Measurements from ENCODE around the gene SLC29A3. TPM values are rescaled to one million over a fixed set of nuclear protein-coding genes. Genes with fewer than 3 reads are reported as not detected.
"Not testable (repeated sequence)": the region's sequence is repeated elsewhere in the genome, so short reads cannot be mapped to it uniquely, and the experiment has no call there.

SLC29A3 gene
- total and polyA plus RNA-seq, 5 donors from 2014 or later = 4.8 to 16.2 (median 11.1) TPM

DNA sequence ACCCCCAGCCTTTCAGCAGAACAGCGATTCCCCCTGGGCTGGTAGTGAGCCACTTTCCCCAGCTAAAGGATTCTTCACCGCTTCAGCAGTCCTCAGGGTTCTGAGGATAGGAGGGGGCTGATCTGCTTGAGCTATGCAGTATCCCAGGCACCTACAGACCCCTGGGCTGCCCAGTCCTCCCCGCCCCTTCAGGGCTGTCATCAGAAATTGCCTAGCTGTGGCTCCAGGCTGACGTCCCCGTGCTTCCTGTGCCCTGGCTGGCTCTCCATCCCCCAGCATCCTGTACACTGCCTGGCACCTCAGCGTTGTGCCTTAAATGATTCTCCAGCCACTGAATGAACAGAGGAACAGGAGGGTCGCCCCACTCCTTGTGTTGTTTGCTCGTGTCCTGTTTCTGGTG, 39.2 kb downstream of the SLC29A3 start:
- H3K4me3 ChIP-seq (ENCODE audit: low read depth, low read length) = no peak overlapping the region
- DNase-seq (no peak), ATAC-seq (ENCODE audit: low read depth in 2 of 2) (no peak)
- peaks cover 23% of the 10 kb centered on the region for H3K36me3 ChIP-seq (ENCODE audit: control insufficient read depth, insufficient read depth, low read length)
- H3K27me3 Mint-ChIP-seq = no peaks in the 10 kb centered on the region
- no peak overlapping the region for H3K4me3 Mint-ChIP-seq
- no peaks in the 10 kb centered on the region for H3K27me3 ChIP-seq (ENCODE audit: control insufficient read depth, insufficient read depth, low read length)
- peaks cover 44% of the 10 kb centered on the region for H3K36me3 Mint-ChIP-seq
- no peaks in the 10 kb centered on the region for H3K4me1 Mint-ChIP-seq
- H3K9me3 Mint-ChIP-seq = no peaks in the 10 kb centered on the region
- no peak overlapping the region for H3K27ac ChIP-seq (ENCODE audit: insufficient read depth, low read length, poor library complexity, severe bottlenecking)
- H3K9me3 ChIP-seq (ENCODE audit: control insufficient read depth in 2 of 2, low read length in 2 of 2) = no peaks in the 10 kb centered on the region
- H3K27ac Mint-ChIP-seq = no peak overlapping the region
- no peaks in the 10 kb centered on the region for H3K4me1 ChIP-seq (ENCODE audit: control insufficient read depth, insufficient read depth, low read length, poor library complexity, severe bottlenecking)

GRCh38 chr10:71358906-71359305, 39.8 kb downstream of the SLC29A3 start:
- H3K4me3 ChIP-seq (ENCODE audit: low read depth, low read length); DNase-seq; H3K4me3 Mint-ChIP-seq; ATAC-seq (ENCODE audit: low read depth in 2 of 2); H3K4me1 Mint-ChIP-seq; H3K27me3 Mint-ChIP-seq; H3K27me3 ChIP-seq (ENCODE audit: control insufficient read depth, insufficient read depth, low read length); H3K27ac Mint-ChIP-seq; H3K9me3 Mint-ChIP-seq; H3K9me3 ChIP-seq (ENCODE audit: control insufficient read depth in 2 of 2, low read length in 2 of 2); H3K27ac ChIP-seq (ENCODE audit: insufficient read depth, low read length, poor library complexity, severe bottlenecking); H3K4me1 ChIP-seq (ENCODE audit: control insufficient read depth, insufficient read depth, low read length, poor library complexity, severe bottlenecking): not testable (repeated sequence)
- H3K36me3 ChIP-seq (ENCODE audit: control insufficient read depth, insufficient read depth, low read length) = peaks cover 23% of the 10 kb centered on the region
- peaks cover 45% of the 10 kb centered on the region for H3K36me3 Mint-ChIP-seq

- Mint-ChIP-seq H3K36me3 (peaks cover 50% of the 10 kb centered on the region), H3K9me3 (no peaks in the 10 kb centered on the region), H3K4me3 (no peak overlapping the region), H3K4me1 (no peaks in the 10 kb centered on the region), H3K27ac (peak overlapping the region in 1 of 3 donors; percentile 8), H3K27me3 (no peaks in the 10 kb centered on the region)
- Histone ChIP-seq H3K27me3 (ENCODE audit: control insufficient read depth, insufficient read depth, low read length) (no peaks in the 10 kb centered on the region), H3K9me3 (ENCODE audit: control insufficient read depth in 2 of 2, low read length in 2 of 2) (no peaks in the 10 kb centered on the region), H3K4me3 (ENCODE audit: low read depth, low read length) (no peak overlapping the region), H3K27ac (ENCODE audit: insufficient read depth, low read length, poor library complexity, severe bottlenecking) (no peak overlapping the region), H3K36me3 (ENCODE audit: control insufficient read depth, insufficient read depth, low read length) (peaks cover 23% of the 10 kb centered on the region), H3K4me1 (ENCODE audit: control insufficient read depth, insufficient read depth, low read length, poor library complexity, severe bottlenecking) (no peaks in the 10 kb centered on the region)
- ATAC-seq (ENCODE audit: low read depth in 2 of 2) (peak in 1 of 2 donors; percentile 14), DNase-seq (no peak)
Measured at GRCh38 chr10:71359364-71360046, 40.4 kb downstream of the SLC29A3 start.

DNA sequence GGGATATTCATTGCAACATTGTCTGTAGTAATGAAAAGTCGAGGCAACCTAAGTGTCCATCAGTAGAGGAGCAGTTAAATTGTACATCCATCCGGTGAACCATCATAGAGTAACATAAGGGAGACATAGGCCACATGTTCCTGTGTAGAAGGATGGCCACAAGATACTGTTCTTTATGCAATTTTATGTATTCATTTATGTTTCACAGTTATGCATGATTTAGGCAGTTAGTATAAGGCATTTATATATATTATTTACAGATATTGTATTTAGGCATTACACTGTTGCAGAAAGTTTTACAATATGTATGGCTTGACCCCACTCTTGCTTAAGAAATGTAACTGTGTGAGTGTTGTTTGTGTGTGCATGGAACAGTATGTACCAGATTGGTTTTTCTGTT, 41.7 kb downstream of the SLC29A3 start:
- Mint-ChIP-seq H3K4me1 (no peaks in the 10 kb centered on the region), H3K4me3 (no peak overlapping the region), H3K27me3 (no peaks in the 10 kb centered on the region), H3K9me3 (no peaks in the 10 kb centered on the region), H3K27ac (no peak overlapping the region), H3K36me3 (peaks cover 48% of the 10 kb centered on the region)
- no peak overlapping the region for H3K4me3 ChIP-seq (ENCODE audit: low read depth, low read length)
- ATAC-seq (ENCODE audit: low read depth in 2 of 2) (no peak), DNase-seq (no peak)
- no peaks in the 10 kb centered on the region for H3K9me3 ChIP-seq (ENCODE audit: control insufficient read depth in 2 of 2, low read length in 2 of 2)
- H3K4me1 ChIP-seq (ENCODE audit: control insufficient read depth, insufficient read depth, low read length, poor library complexity, severe bottlenecking) = no peaks in the 10 kb centered on the region
- H3K27me3 ChIP-seq (ENCODE audit: control insufficient read depth, insufficient read depth, low read length) = no peaks in the 10 kb centered on the region
- peaks cover 20% of the 10 kb centered on the region for H3K36me3 ChIP-seq (ENCODE audit: control insufficient read depth, insufficient read depth, low read length)
- H3K27ac ChIP-seq (ENCODE audit: insufficient read depth, low read length, poor library complexity, severe bottlenecking) = no peak overlapping the region

- Mint-ChIP-seq H3K9me3 (no peaks in the 10 kb centered on the region), H3K4me3 (no peak overlapping the region), H3K27ac (no peak overlapping the region), H3K4me1 (no peaks in the 10 kb centered on the region), H3K36me3 (peaks cover 43% of the 10 kb centered on the region), H3K27me3 (no peaks in the 10 kb centered on the region)
- Histone ChIP-seq H3K4me3 (ENCODE audit: low read depth, low read length) (no peak overlapping the region), H3K27me3 (ENCODE audit: control insufficient read depth, insufficient read depth, low read length) (no peaks in the 10 kb centered on the region), H3K4me1 (ENCODE audit: control insufficient read depth, insufficient read depth, low read length, poor library complexity, severe bottlenecking) (no peaks in the 10 kb centered on the region), H3K36me3 (ENCODE audit: control insufficient read depth, insufficient read depth, low read length) (peaks cover 12% of the 10 kb centered on the region), H3K27ac (ENCODE audit: insufficient read depth, low read length, poor library complexity, severe bottlenecking) (no peak overlapping the region), H3K9me3 (ENCODE audit: control insufficient read depth in 2 of 2, low read length in 2 of 2) (no peaks in the 10 kb centered on the region)
- ATAC-seq (ENCODE audit: low read depth in 2 of 2) = no peak
- no peak for DNase-seq
Measured at GRCh38 chr10:71361581-71361980, 42.5 kb downstream of the SLC29A3 start.

GRCh38 chr10:71362141-71362540, 43.1 kb downstream of the SLC29A3 start:
- H3K4me1 ChIP-seq (ENCODE audit: control insufficient read depth, insufficient read depth, low read length, poor library complexity, severe bottlenecking) = no peaks in the 10 kb centered on the region
- H3K27me3 Mint-ChIP-seq = no peaks in the 10 kb centered on the region
- H3K27me3 ChIP-seq (ENCODE audit: control insufficient read depth, insufficient read depth, low read length) = no peaks in the 10 kb centered on the region
- peaks cover 10% of the 10 kb centered on the region for H3K36me3 ChIP-seq (ENCODE audit: control insufficient read depth, insufficient read depth, low read length)
- H3K9me3 ChIP-seq (ENCODE audit: control insufficient read depth in 2 of 2, low read length in 2 of 2) = no peaks in the 10 kb centered on the region
- H3K27ac ChIP-seq (ENCODE audit: insufficient read depth, low read length, poor library complexity, severe bottlenecking) = no peak overlapping the region
- peaks cover 43% of the 10 kb centered on the region for H3K36me3 Mint-ChIP-seq
- H3K4me3 ChIP-seq (ENCODE audit: low read depth, low read length) = no peak overlapping the region
- DNase-seq (no peak), ATAC-seq (ENCODE audit: low read depth in 2 of 2) (no peak)
- H3K4me1 Mint-ChIP-seq = no peaks in the 10 kb centered on the region
- no peak overlapping the region for H3K4me3 Mint-ChIP-seq
- no peaks in the 10 kb centered on the region for H3K9me3 Mint-ChIP-seq
- H3K27ac Mint-ChIP-seq = no peak overlapping the region

DNA sequence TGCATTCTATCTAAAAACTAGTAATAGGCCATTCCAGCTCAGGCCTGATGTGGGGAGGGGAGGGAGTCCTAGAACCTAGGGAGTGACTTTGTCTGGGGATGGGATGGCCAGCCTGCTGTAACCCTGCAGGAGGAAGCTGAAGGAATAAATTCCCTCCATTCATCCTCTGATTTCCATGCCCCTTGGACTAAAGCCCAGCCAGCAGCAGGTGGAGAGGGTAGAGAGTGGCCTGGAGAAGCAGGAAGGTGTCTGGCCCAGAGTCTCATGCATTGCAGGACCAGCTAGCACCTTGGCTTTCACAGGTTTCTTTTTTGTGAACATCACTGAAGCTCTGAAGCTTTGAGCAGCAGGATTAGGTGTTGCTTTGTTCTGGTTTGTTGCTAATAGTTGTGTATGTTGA, 44.9 kb downstream of the SLC29A3 start:
- H3K4me3 ChIP-seq (ENCODE audit: low read depth, low read length) = no peak overlapping the region
- Mint-ChIP-seq H3K27me3 (peaks cover under 1% of the 10 kb centered on the region), H3K9me3 (no peaks in the 10 kb centered on the region), H3K4me1 (no peaks in the 10 kb centered on the region), H3K4me3 (no peak overlapping the region), H3K36me3 (peaks cover 29% of the 10 kb centered on the region), H3K27ac (no peak overlapping the region)
- DNase-seq (no peak), ATAC-seq (ENCODE audit: low read depth in 2 of 2) (no peak)
- H3K4me1 ChIP-seq (ENCODE audit: control insufficient read depth, insufficient read depth, low read length, poor library complexity, severe bottlenecking) = no peaks in the 10 kb centered on the region
- no peaks in the 10 kb centered on the region for H3K27me3 ChIP-seq (ENCODE audit: control insufficient read depth, insufficient read depth, low read length)
- H3K36me3 ChIP-seq (ENCODE audit: control insufficient read depth, insufficient read depth, low read length) = no peaks in the 10 kb centered on the region
- H3K27ac ChIP-seq (ENCODE audit: insufficient read depth, low read length, poor library complexity, severe bottlenecking) = no peak overlapping the region
- H3K9me3 ChIP-seq (ENCODE audit: control insufficient read depth in 2 of 2, low read length in 2 of 2) = no peaks in the 10 kb centered on the region

DNA sequence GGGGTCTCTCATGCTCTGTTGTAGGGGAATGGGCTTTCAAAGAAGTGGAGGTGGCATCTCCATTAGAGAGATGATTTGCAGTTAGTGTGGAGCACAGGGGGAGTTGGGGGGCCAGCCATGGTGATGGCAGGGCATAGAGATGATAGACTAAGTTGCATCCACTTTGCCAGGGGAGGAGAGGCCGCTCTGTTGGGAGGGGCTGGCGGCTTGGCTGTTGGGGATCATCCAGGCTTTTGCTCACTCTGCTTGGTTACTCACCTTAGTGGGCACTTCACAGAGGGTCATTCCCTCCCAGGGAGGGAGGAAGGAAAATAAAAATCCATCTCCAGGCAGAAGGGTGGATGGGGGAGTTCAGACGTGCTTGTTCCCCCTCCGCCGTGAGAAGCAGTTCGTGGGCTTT, 46.3 kb downstream of the SLC29A3 start:
- Histone ChIP-seq H3K36me3 (ENCODE audit: control insufficient read depth, insufficient read depth, low read length) (no peaks in the 10 kb centered on the region), H3K4me1 (ENCODE audit: control insufficient read depth, insufficient read depth, low read length, poor library complexity, severe bottlenecking) (no peaks in the 10 kb centered on the region), H3K9me3 (ENCODE audit: control insufficient read depth in 2 of 2, low read length in 2 of 2) (no peaks in the 10 kb centered on the region), H3K4me3 (ENCODE audit: low read depth, low read length) (no peak overlapping the region), H3K27ac (ENCODE audit: insufficient read depth, low read length, poor library complexity, severe bottlenecking) (no peak overlapping the region), H3K27me3 (ENCODE audit: control insufficient read depth, insufficient read depth, low read length) (no peaks in the 10 kb centered on the region)
- H3K36me3 Mint-ChIP-seq = peaks cover 19% of the 10 kb centered on the region
- H3K9me3 Mint-ChIP-seq = no peaks in the 10 kb centered on the region
- DNase-seq = no peak
- H3K4me3 Mint-ChIP-seq = no peak overlapping the region
- no peak overlapping the region for H3K27ac Mint-ChIP-seq
- ATAC-seq (ENCODE audit: low read depth in 2 of 2) = no peak
- peaks cover 6% of the 10 kb centered on the region for H3K27me3 Mint-ChIP-seq
- peaks cover 0 to 2% (median 0%) of the 10 kb centered on the region in 4 donors for H3K4me1 Mint-ChIP-seq

Data from CD4-positive, CD25-positive, alpha-beta regulatory T cell (primary cell).